ENCODE data around the gene RAB23.

RAB23 gene

GRCh38 chr6:57147955-57148858 lies 73.9 kb downstream of the RAB23 start:
- Mint-ChIP-seq H3K27ac (no peak overlapping the region), H3K9me3 (no peaks in the 10 kb centered on the region), H3K4me1 (no peaks in the 10 kb centered on the region), H3K4me3 (no peak overlapping the region), H3K36me3 (peaks cover 33 to 57% of the 10 kb centered on the region in 2 donors), H3K27me3 (no peaks in the 10 kb centered on the region)
- DNase-seq (no peak), ATAC-seq (replicated peaks) (no peak)

GRCh38 chr6:57147401-57147800 lies 74.7 kb downstream of the RAB23 start:
- DNase-seq (no peak), ATAC-seq (replicated peaks) (no peak)
- H3K9me3 Mint-ChIP-seq, result peaks cover 0 to 1% of the 10 kb centered on the region in 2 donors
- H3K27ac Mint-ChIP-seq, result no peak overlapping the region
- H3K4me1 Mint-ChIP-seq, result no peaks in the 10 kb centered on the region
- H3K36me3 Mint-ChIP-seq, result peaks cover 36 to 61% of the 10 kb centered on the region in 2 donors
- H3K4me3 Mint-ChIP-seq, result no peak overlapping the region
- no peaks in the 10 kb centered on the region for H3K27me3 Mint-ChIP-seq

GRCh38 chr6:57143690-57144089 lies 78.4 kb downstream of the RAB23 start:
- ATAC-seq (replicated peaks), result no peak
- Mint-ChIP-seq H3K9me3 (peaks cover 0 to 1% of the 10 kb centered on the region in 2 donors), H3K27ac (no peak overlapping the region), H3K4me1 (no peaks in the 10 kb centered on the region), H3K4me3 (no peak overlapping the region), H3K27me3 (no peaks in the 10 kb centered on the region), H3K36me3 (peaks cover 34 to 63% of the 10 kb centered on the region in 2 donors)
- no peak for DNase-seq

- Mint-ChIP-seq H3K4me1 (no peaks in the 10 kb centered on the region), H3K27me3 (no peaks in the 10 kb centered on the region), H3K36me3 (peaks cover 30 to 57% of the 10 kb centered on the region in 2 donors), H3K27ac (no peak overlapping the region), H3K9me3 (peaks cover 0 to 1% of the 10 kb centered on the region in 2 donors), H3K4me3 (no peak overlapping the region)
- DNase-seq (no peak), ATAC-seq (replicated peaks) (no peak)
Observed at GRCh38 chr6:57142178-57142525, 80.0 kb downstream of the RAB23 start.

GRCh38 chr6:57141451-57142177 lies 80.5 kb downstream of the RAB23 start:
- DNase-seq (no peak), ATAC-seq (replicated peaks) (no peak)
- Mint-ChIP-seq H3K4me1 (no peaks in the 10 kb centered on the region), H3K27me3 (no peaks in the 10 kb centered on the region), H3K4me3 (no peak overlapping the region), H3K9me3 (peaks cover 0 to 1% of the 10 kb centered on the region in 2 donors), H3K27ac (no peak overlapping the region), H3K36me3 (peaks cover 33 to 61% of the 10 kb centered on the region in 2 donors)

- no peak overlapping the region for H3K27ac Mint-ChIP-seq
- peaks cover 28 to 57% of the 10 kb centered on the region in 2 donors for H3K36me3 Mint-ChIP-seq
- no peak overlapping the region for H3K4me3 Mint-ChIP-seq
- no peaks in the 10 kb centered on the region for H3K27me3 Mint-ChIP-seq
- H3K9me3 Mint-ChIP-seq, result peaks cover 0 to 1% of the 10 kb centered on the region in 2 donors
- DNase-seq (no peak), ATAC-seq (replicated peaks) (no peak)
- H3K4me1 Mint-ChIP-seq, result no peaks in the 10 kb centered on the region
Observed at GRCh38 chr6:57138026-57138425, 84.1 kb downstream of the RAB23 start.

GRCh38 chr6:57137350-57137749 lies 84.8 kb downstream of the RAB23 start:
- H3K36me3 Mint-ChIP-seq, result peaks cover 23 to 53% of the 10 kb centered on the region in 2 donors
- no peaks in the 10 kb centered on the region for H3K9me3 Mint-ChIP-seq
- H3K4me3 Mint-ChIP-seq, result no peak overlapping the region
- ATAC-seq (replicated peaks) (no peak), DNase-seq (no peak)
- H3K27ac Mint-ChIP-seq, result no peak overlapping the region
- H3K4me1 Mint-ChIP-seq, result no peaks in the 10 kb centered on the region
- H3K27me3 Mint-ChIP-seq, result no peaks in the 10 kb centered on the region

All from stimulated activated naive B cell treated with anti-CD40 and anti-IgM and Interleukin-4, amounts not matched to agents 10 μg/mL and 1 μg/mL and 100 μg/mL, for 72 hours (primary cell).